HEK293 (cell line): ENCODE data around the gene FAM3C.

ENCODE experiments used
- CTCF ChIA-PET: fragments of 350-600 bp; formaldehyde crosslinking; extraction: SDS; loops from one replicate; lab custom pipeline; 2021; ENCODE audit warnings: antibody characterized with exemption; lab: Yijun Ruan, JAX
- POLR2A ChIA-PET: fragments of 300-600 bp; formaldehyde crosslinking; extraction: SDS; loops from one replicate; lab custom pipeline; 2020; ENCODE audit warnings: antibody characterized with exemption, inconsistent platforms; lab: Yijun Ruan, JAX
- H3K27ac ChIP-seq: fragments of 200-500 bp; sonication (Bioruptor generic); 2 replicates; pipeline ENCODE4 v1.5.1; 2014; ENCODE audit warnings: low read depth, low read length, control low read depth, inconsistent platforms; ENCODE audit errors: extremely low read depth
- H3K36me3 ChIP-seq, 2 experiments: fragments of 200-500 bp in 1 of 2; sonication (Bioruptor generic) in 1 of 2; 1 replicate in 1 of 2; 2 replicates in 1 of 2; pipeline ENCODE4 v1.5.1; 2014 to 2017; ENCODE audit warnings: inconsistent platforms in 2 of 2, low read length in 2 of 2; ENCODE audit not compliant: control insufficient read depth in 2 of 2, insufficient read depth in 1 of 2
- H3K4me1 ChIP-seq: fragments of 200-500 bp; sonication (Bioruptor generic); 2 replicates; pipeline ENCODE4 v1.5.1; 2014; ENCODE audit warnings: mild to moderate bottlenecking, low read length, inconsistent platforms; ENCODE audit not compliant: control insufficient read depth, insufficient read depth
- H3K4me3 ChIP-seq: 2 replicates; pipeline ENCODE4 v1.5.1; 2011; ENCODE audit warnings: low read depth, mild to moderate bottlenecking, control low read depth, low read length, moderate library complexity
- H3K9me3 ChIP-seq: fragments of 200-500 bp; sonication (Bioruptor generic); 2 replicates; pipeline ENCODE4 v1.5.1; 2014; ENCODE audit warnings: low read depth, low read length, inconsistent platforms; ENCODE audit not compliant: control insufficient read depth, insufficient read depth
- ATF2 ChIP-seq: fragments of 450-650 bp; formaldehyde crosslinking; IDR thresholded peaks from 2 replicates; pipeline ENCODE4 v1.5.1; 2016; ENCODE audit warnings: missing biosample characterization, missing genetic modification characterization, low read depth
- INSM2 ChIP-seq: fragments of 450-650 bp; formaldehyde crosslinking; IDR thresholded peaks from 2 replicates; pipeline ENCODE4 v1.5.1; 2016; ENCODE audit warnings: missing biosample characterization, missing genetic modification characterization
- KLF10 ChIP-seq: fragments of 450-650 bp; IDR thresholded peaks from 2 replicates; pipeline ENCODE4 v1.5.1; 2018; ENCODE audit warnings: missing biosample characterization, mild to moderate bottlenecking, missing genetic modification characterization
- KLF8 ChIP-seq: fragments of 450-650 bp; formaldehyde crosslinking; IDR thresholded peaks from 2 replicates; pipeline ENCODE4 v1.5.1; 2016; ENCODE audit warnings: missing biosample characterization, missing genetic modification characterization
- MYNN ChIP-seq: fragments of 450-650 bp; formaldehyde crosslinking; IDR thresholded peaks from 2 replicates; pipeline ENCODE4 v1.5.1; 2016; ENCODE audit warnings: missing biosample characterization, missing genetic modification characterization, borderline replicate concordance
- PRDM6 ChIP-seq: fragments of 450-650 bp; formaldehyde crosslinking; IDR thresholded peaks from 2 replicates; pipeline ENCODE4 v1.5.1; 2017; ENCODE audit warnings: missing biosample characterization, missing genetic modification characterization
- SCRT2 ChIP-seq: fragments of 450-650 bp; formaldehyde crosslinking; IDR thresholded peaks from 2 replicates; pipeline ENCODE4 v1.5.1; 2016; ENCODE audit warnings: missing biosample characterization, missing genetic modification characterization
- SP7 ChIP-seq: fragments of 450-650 bp; formaldehyde crosslinking; IDR thresholded peaks from 2 replicates; pipeline ENCODE4 v1.5.1; 2016; ENCODE audit warnings: missing biosample characterization, missing genetic modification characterization
- TCF7L2 ChIP-seq: IDR thresholded peaks from 2 replicates; pipeline ENCODE4 v1.6.1; 2011; ENCODE audit warnings: low read depth, mild to moderate bottlenecking, inconsistent platforms, low read length, moderate library complexity, borderline replicate concordance
- ZNF214 ChIP-seq: fragments of 450-650 bp; formaldehyde crosslinking; IDR thresholded peaks from 2 replicates; pipeline ENCODE4 v1.5.1; 2017; ENCODE audit warnings: missing biosample characterization, mild to moderate bottlenecking, missing genetic modification characterization, borderline replicate concordance
- ZNF24 ChIP-seq: fragments of 450-650 bp; formaldehyde crosslinking; IDR thresholded peaks from 2 replicates; pipeline ENCODE4 v1.5.1; 2016; ENCODE audit warnings: missing biosample characterization, missing genetic modification characterization
- ZNF548 ChIP-seq: fragments of 450-650 bp; formaldehyde crosslinking; IDR thresholded peaks from 2 replicates; pipeline ENCODE4 v1.5.1; 2016; ENCODE audit warnings: missing biosample characterization, missing genetic modification characterization
- ZNF639 ChIP-seq: fragments of 450-650 bp; formaldehyde crosslinking; IDR thresholded peaks from 2 replicates; pipeline ENCODE4 v1.5.1; 2016; ENCODE audit warnings: missing biosample characterization, missing genetic modification characterization
- TF ChIP-seq, protein P1 (sequence below): fragments of 450-650 bp; formaldehyde crosslinking; IDR thresholded peaks from 2 replicates; pipeline ENCODE4 v1.5.1; 2017; ENCODE audit warnings: missing biosample characterization, missing genetic modification characterization

The FAM3C gene

GRCh38 chr7:121390109-121390508 is 6.0 kb downstream of the FAM3C start:
- TF ChIP-seq INSM2 (tag by site-specific recombination) (no peak), ZNF639 (tag by site-specific recombination) (no peak), TCF7L2 (no peak), KLF10 (no peak), ZNF548 (tag by site-specific recombination) (no peak), ZNF24 (tag by site-specific recombination) (no peak), KLF8 (tag by site-specific recombination) (no peak), MYNN (tag by site-specific recombination) (no peak), ATF2 (tag by site-specific recombination) (no peak), SP7 (tag by site-specific recombination) (no peak)
- TF ChIP-seq, protein P1, sequence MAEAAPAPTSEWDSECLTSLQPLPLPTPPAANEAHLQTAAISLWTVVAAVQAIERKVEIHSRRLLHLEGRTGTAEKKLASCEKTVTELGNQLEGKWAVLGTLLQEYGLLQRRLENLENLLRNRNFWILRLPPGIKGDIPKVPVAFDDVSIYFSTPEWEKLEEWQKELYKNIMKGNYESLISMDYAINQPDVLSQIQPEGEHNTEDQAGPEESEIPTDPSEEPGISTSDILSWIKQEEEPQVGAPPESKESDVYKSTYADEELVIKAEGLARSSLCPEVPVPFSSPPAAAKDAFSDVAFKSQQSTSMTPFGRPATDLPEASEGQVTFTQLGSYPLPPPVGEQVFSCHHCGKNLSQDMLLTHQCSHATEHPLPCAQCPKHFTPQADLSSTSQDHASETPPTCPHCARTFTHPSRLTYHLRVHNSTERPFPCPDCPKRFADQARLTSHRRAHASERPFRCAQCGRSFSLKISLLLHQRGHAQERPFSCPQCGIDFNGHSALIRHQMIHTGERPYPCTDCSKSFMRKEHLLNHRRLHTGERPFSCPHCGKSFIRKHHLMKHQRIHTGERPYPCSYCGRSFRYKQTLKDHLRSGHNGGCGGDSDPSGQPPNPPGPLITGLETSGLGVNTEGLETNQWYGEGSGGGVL (tag by site-specific recombination): no peak
- TF ChIP-seq, all 188 proteins: peak for 0
- CTCF ChIA-PET: interaction anchor here (0.5 kb wide), 1 partner anchor 155 kb away, joined by 4 read pairs; no protein-coding TSS in a partner anchor
- no peaks in the 10 kb centered on the region for H3K9me3 ChIP-seq
- H3K4me3 ChIP-seq: no peak overlapping the region
- no peak overlapping the region for H3K27ac ChIP-seq
- H3K4me1 ChIP-seq: no peaks in the 10 kb centered on the region
- POLR2A ChIA-PET: no interaction called here
- H3K36me3 ChIP-seq: peaks cover 0 to 4% of the 10 kb centered on the region in 2 experiments; a peak in 1 of 3 replicates

DNA sequence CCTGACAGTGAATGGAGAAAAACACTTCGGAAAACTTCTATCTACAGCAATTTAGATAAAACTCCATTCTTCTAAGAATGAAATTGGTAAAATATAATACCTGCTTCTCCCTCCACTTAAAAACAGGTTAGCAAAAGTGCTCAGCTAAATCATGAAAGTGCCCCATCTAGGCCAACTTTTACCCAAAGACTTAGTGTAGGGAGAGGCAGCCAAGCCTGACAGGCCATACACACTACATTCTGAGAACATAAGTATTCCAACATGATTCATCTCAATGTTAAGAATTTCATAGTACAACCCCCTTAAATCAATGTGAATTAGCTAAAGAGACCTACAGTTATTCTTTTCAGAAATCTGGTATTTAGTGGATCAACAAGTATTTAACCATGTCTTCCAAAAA is 7.2 kb downstream of the FAM3C start:
- no peaks in the 10 kb centered on the region for H3K9me3 ChIP-seq
- no peak overlapping the region for H3K27ac ChIP-seq
- no peak overlapping the region for H3K4me3 ChIP-seq
- TF ChIP-seq SCRT2 (tag by site-specific recombination) (peak; percentile 49; the same call in 1 of the 2 replicates), ZNF214 (tag by site-specific recombination) (no peak), PRDM6 (tag by site-specific recombination) (peak; percentile 47; the same call in 1 of the 2 replicates)
- H3K4me1 ChIP-seq: no peaks in the 10 kb centered on the region
- ChIA-PET CTCF (interaction anchor here (0.7 to 1.6 kb wide), 2 partner anchors 170 to 597 kb away, joined by 3 read pairs; no protein-coding TSS in a partner anchor), POLR2A (no interaction called here)
- peaks cover 0 to 4% of the 10 kb centered on the region in 2 experiments; a peak in 1 of 3 replicates for H3K36me3 ChIP-seq
